H1 (cell line): ENCODE measurements around the gene ANKH. TPM values are rescaled to one million over a fixed set of nuclear protein-coding genes. Genes with fewer than 3 reads are reported as not detected.

Experiments used
- TAF7 ChIP-seq: optimal IDR thresholded peaks from 2 replicates; pipeline ENCODE3; 2011; ENCODE audit warnings: low read depth, mild to moderate bottlenecking, inconsistent platforms, low read length, moderate library complexity, borderline replicate concordance
- polyA plus RNA-seq, 7 experiments: library from polyadenylated mRNA; depleted of rRNA in 3 of 7; stranded (reverse) in 5 of 7; unstranded in 2 of 7; fragments of >200 nt in 5 of 7; fragments of 200-250 nt in 2 of 7; gene quantifications; 1 replicate in 5 of 7; 2 replicates in 1 of 7; 4 replicates in 1 of 7; pipeline versions ENCODE4 v1.2.1 to v1.2.3, GENCODE V29; 2011 to 2013; ENCODE audit warnings: missing spikeins in 2 of 7, mixed read lengths in 2 of 7
- total RNA-seq: library from RNA; stranded (reverse); fragmentation: NEBNext Ultra II Directional; extraction: Animal tissue kit (Norgen Biotek cat#: 25700); gene quantifications from 2 replicates; pipeline ENCODE4 v1.2.1, GENCODE V29; 2021
- TF ChIP-seq, protein P1 (sequence below): fragments of 300-600 bp; sonication (generic); IDR thresholded peaks from 2 replicates; pipeline ENCODE4 v1.7.1; 2012; ENCODE audit warnings: low read length, moderate library complexity, mild to moderate bottlenecking, inconsistent platforms; ENCODE audit not compliant: insufficient replicate concordance

Gene ANKH
- total and polyA plus RNA-seq, 2 of the 8 experiments (the other 6 are each of a cell fraction or from before 2014, with no cell fraction given): 5.3 to 13.0 TPM

DNA sequence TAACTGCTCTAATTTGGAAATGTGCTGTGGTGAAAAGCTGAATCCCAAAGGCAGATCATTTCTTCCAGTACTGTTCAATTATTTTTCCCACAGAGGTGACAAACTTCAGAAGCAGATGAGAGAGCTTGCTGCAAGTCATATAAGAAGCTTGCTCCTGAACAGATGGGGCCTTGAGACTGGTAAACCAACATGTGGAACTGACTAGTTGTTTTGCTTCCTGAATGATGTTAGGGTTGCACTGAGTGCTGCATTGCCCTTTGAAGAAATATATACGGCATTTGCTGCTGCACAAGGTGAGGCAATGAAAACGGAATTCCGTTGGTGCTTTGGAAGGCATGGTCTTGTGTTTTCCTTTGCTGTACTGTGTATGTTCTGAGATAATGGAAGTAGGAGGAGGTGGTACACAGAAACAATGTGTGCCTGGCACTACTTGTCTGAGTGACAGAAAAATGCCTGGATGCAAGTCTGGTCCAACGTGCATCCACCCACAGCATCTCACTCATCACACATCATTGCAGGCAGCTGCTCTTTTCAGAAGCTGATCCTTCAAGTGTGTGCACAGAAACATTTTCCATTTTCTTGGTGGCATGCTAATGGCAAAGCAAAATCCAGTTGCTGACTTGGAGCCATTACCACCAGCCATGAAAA, 76.9 kb downstream of the ANKH start (continued):
- TF ChIP-seq TAF7: no peak
- TF ChIP-seq, protein P1, sequence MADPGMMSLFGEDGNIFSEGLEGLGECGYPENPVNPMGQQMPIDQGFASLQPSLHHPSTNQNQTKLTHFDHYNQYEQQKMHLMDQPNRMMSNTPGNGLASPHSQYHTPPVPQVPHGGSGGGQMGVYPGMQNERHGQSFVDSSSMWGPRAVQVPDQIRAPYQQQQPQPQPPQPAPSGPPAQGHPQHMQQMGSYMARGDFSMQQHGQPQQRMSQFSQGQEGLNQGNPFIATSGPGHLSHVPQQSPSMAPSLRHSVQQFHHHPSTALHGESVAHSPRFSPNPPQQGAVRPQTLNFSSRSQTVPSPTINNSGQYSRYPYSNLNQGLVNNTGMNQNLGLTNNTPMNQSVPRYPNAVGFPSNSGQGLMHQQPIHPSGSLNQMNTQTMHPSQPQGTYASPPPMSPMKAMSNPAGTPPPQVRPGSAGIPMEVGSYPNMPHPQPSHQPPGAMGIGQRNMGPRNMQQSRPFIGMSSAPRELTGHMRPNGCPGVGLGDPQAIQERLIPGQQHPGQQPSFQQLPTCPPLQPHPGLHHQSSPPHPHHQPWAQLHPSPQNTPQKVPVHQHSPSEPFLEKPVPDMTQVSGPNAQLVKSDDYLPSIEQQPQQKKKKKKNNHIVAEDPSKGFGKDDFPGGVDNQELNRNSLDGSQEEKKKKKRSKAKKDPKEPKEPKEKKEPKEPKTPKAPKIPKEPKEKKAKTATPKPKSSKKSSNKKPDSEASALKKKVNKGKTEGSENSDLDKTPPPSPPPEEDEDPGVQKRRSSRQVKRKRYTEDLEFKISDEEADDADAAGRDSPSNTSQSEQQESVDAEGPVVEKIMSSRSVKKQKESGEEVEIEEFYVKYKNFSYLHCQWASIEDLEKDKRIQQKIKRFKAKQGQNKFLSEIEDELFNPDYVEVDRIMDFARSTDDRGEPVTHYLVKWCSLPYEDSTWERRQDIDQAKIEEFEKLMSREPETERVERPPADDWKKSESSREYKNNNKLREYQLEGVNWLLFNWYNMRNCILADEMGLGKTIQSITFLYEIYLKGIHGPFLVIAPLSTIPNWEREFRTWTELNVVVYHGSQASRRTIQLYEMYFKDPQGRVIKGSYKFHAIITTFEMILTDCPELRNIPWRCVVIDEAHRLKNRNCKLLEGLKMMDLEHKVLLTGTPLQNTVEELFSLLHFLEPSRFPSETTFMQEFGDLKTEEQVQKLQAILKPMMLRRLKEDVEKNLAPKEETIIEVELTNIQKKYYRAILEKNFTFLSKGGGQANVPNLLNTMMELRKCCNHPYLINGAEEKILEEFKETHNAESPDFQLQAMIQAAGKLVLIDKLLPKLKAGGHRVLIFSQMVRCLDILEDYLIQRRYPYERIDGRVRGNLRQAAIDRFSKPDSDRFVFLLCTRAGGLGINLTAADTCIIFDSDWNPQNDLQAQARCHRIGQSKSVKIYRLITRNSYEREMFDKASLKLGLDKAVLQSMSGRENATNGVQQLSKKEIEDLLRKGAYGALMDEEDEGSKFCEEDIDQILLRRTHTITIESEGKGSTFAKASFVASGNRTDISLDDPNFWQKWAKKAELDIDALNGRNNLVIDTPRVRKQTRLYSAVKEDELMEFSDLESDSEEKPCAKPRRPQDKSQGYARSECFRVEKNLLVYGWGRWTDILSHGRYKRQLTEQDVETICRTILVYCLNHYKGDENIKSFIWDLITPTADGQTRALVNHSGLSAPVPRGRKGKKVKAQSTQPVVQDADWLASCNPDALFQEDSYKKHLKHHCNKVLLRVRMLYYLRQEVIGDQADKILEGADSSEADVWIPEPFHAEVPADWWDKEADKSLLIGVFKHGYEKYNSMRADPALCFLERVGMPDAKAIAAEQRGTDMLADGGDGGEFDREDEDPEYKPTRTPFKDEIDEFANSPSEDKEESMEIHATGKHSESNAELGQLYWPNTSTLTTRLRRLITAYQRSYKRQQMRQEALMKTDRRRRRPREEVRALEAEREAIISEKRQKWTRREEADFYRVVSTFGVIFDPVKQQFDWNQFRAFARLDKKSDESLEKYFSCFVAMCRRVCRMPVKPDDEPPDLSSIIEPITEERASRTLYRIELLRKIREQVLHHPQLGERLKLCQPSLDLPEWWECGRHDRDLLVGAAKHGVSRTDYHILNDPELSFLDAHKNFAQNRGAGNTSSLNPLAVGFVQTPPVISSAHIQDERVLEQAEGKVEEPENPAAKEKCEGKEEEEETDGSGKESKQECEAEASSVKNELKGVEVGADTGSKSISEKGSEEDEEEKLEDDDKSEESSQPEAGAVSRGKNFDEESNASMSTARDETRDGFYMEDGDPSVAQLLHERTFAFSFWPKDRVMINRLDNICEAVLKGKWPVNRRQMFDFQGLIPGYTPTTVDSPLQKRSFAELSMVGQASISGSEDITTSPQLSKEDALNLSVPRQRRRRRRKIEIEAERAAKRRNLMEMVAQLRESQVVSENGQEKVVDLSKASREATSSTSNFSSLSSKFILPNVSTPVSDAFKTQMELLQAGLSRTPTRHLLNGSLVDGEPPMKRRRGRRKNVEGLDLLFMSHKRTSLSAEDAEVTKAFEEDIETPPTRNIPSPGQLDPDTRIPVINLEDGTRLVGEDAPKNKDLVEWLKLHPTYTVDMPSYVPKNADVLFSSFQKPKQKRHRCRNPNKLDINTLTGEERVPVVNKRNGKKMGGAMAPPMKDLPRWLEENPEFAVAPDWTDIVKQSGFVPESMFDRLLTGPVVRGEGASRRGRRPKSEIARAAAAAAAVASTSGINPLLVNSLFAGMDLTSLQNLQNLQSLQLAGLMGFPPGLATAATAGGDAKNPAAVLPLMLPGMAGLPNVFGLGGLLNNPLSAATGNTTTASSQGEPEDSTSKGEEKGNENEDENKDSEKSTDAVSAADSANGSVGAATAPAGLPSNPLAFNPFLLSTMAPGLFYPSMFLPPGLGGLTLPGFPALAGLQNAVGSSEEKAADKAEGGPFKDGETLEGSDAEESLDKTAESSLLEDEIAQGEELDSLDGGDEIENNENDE: no peak
- TF ChIP-seq, all 59 proteins: peak for 0
